Measurements from ENCODE around the gene NOS3. TPM values are rescaled to one million over a fixed set of nuclear protein-coding genes. Genes with fewer than 3 reads are reported as not detected.

NOS3 gene
- total RNA-seq, 1 experiment from 2014 or later, result 0.30 TPM

- BruUV-seq (replicated peaks), result no TSS peak
- no peak overlapping the region for H3K27ac Mint-ChIP-seq (ENCODE audit: low read depth, unreplicated experiment)
- no peak for DNase-seq (ENCODE audit: unreplicated experiment)
- no peaks in the 10 kb centered on the region for H3K4me1 Mint-ChIP-seq (ENCODE audit: insufficient read depth, unreplicated experiment)
- no peak overlapping the region for H3K4me3 Mint-ChIP-seq (ENCODE audit: unreplicated experiment)
- POLR2A ChIA-PET, result interaction anchor here (0.7 kb wide), 1 partner anchor 1250 kb away, joined by 3 read pairs; no protein-coding TSS in a partner anchor
- TF ChIP-seq CTCF (IDR thresholded peaks at IDR 0.05; ENCODE audit: unreplicated experiment), result no peak
- no peaks in the 10 kb centered on the region for H3K9me3 Mint-ChIP-seq (ENCODE audit: unreplicated experiment)
- H3K27me3 Mint-ChIP-seq (ENCODE audit: insufficient read depth, unreplicated experiment), result peaks cover 10% of the 10 kb centered on the region
- intact Hi-C loops (cut with micrococcal nuclease), result no loop called here
- peaks cover 6% of the 10 kb centered on the region for H3K36me3 Mint-ChIP-seq (ENCODE audit: insufficient read depth, unreplicated experiment)
- CTCF ChIA-PET, result no interaction called here
These were observed 10.7 kb downstream of the NOS3 start for GRCh38 chr7:151001546-151001945.

- H3K9me3 Mint-ChIP-seq (ENCODE audit: unreplicated experiment), result no peaks in the 10 kb centered on the region
- no peaks in the 10 kb centered on the region for H3K36me3 Mint-ChIP-seq (ENCODE audit: insufficient read depth, unreplicated experiment)
- no peak for DNase-seq (ENCODE audit: unreplicated experiment)
- TF ChIP-seq CTCF (IDR thresholded peaks at IDR 0.05; ENCODE audit: unreplicated experiment), result no peak
- ChIA-PET POLR2A (no interaction called here), CTCF (interaction anchor here (0.8 kb wide), 1 partner anchor 47 kb away, joined by 3 read pairs; no protein-coding TSS in a partner anchor)
- intact Hi-C loops (cut with micrococcal nuclease), result no loop called here
- H3K27ac Mint-ChIP-seq (ENCODE audit: low read depth, unreplicated experiment), result no peak overlapping the region
- peaks cover 10% of the 10 kb centered on the region for H3K27me3 Mint-ChIP-seq (ENCODE audit: insufficient read depth, unreplicated experiment)
- H3K4me1 Mint-ChIP-seq (ENCODE audit: insufficient read depth, unreplicated experiment), result peaks cover 11% of the 10 kb centered on the region
- no peak overlapping the region for H3K4me3 Mint-ChIP-seq (ENCODE audit: unreplicated experiment)
- BruUV-seq (replicated peaks), result no TSS peak
These were observed 12.8 kb downstream of the NOS3 start for GRCh38 chr7:151003572-151003971.

GRCh38 chr7:151005566-151005965 is 14.7 kb downstream of the NOS3 start:
- BruUV-seq (replicated peaks), result no TSS peak
- intact Hi-C loops (cut with micrococcal nuclease), result no loop called here
- Mint-ChIP-seq H3K36me3 (ENCODE audit: insufficient read depth, unreplicated experiment) (no peaks in the 10 kb centered on the region), H3K27ac (ENCODE audit: low read depth, unreplicated experiment) (no peak overlapping the region), H3K4me3 (ENCODE audit: unreplicated experiment) (no peak overlapping the region), H3K4me1 (ENCODE audit: insufficient read depth, unreplicated experiment) (peaks cover 11% of the 10 kb centered on the region), H3K27me3 (ENCODE audit: insufficient read depth, unreplicated experiment) (peaks cover 10% of the 10 kb centered on the region), H3K9me3 (ENCODE audit: unreplicated experiment) (no peaks in the 10 kb centered on the region)
- no peak for DNase-seq (ENCODE audit: unreplicated experiment)
- no peak for TF ChIP-seq CTCF (IDR thresholded peaks at IDR 0.05; ENCODE audit: unreplicated experiment)
- CTCF ChIA-PET, result interaction anchor here (0.5 to 1.5 kb wide), 3 partner anchors 12 to 107 kb away, joined by 3 to 5 read pairs (median 4); no protein-coding TSS in a partner anchor
- POLR2A ChIA-PET, result no interaction called here

GRCh38 chr7:151006590-151007300 is 15.9 kb downstream of the NOS3 start:
- H3K9me3 Mint-ChIP-seq (ENCODE audit: unreplicated experiment), result no peaks in the 10 kb centered on the region
- no TSS peak for BruUV-seq (replicated peaks)
- ChIA-PET CTCF (interaction anchor here (0.8 to 2.3 kb wide), 4 partner anchors 11 to 108 kb away, joined by 3 to 11 read pairs (median 4); no protein-coding TSS in a partner anchor), POLR2A (interaction anchor here (0.7 kb wide), 1 partner anchor 653 kb away, joined by 3 read pairs; no protein-coding TSS in a partner anchor)
- peaks cover 12% of the 10 kb centered on the region for H3K4me1 Mint-ChIP-seq (ENCODE audit: insufficient read depth, unreplicated experiment)
- TF ChIP-seq CTCF (IDR thresholded peaks at IDR 0.05; ENCODE audit: unreplicated experiment), result no peak
- H3K27ac Mint-ChIP-seq (ENCODE audit: low read depth, unreplicated experiment), result no peak overlapping the region
- H3K27me3 Mint-ChIP-seq (ENCODE audit: insufficient read depth, unreplicated experiment), result peaks cover 10% of the 10 kb centered on the region
- no peaks in the 10 kb centered on the region for H3K36me3 Mint-ChIP-seq (ENCODE audit: insufficient read depth, unreplicated experiment)
- DNase-seq (ENCODE audit: unreplicated experiment), result no peak
- intact Hi-C loops (cut with micrococcal nuclease), result no loop called here
- H3K4me3 Mint-ChIP-seq (ENCODE audit: unreplicated experiment), result no peak overlapping the region

Measured in MCF 10A (cell line).